ENCODE data around the gene S100B.

- TF ChIP-seq CTCF (IDR thresholded peaks at IDR 0.05) (no peak), POLR2AphosphoS5 (IDR thresholded peaks at IDR 0.05) (no peak)
These were observed 1.7 kb downstream of the S100B start for GRCh38 chr21:46603228-46603627.

All from breast epithelium (tissue), 3 donors.